Esophagus squamous epithelium (tissue), 4 donors: ENCODE measurements around the gene RIMS3.

ENCODE experiments used
- POLR2A ChIP-seq, 4 donors: fragments of 450-650 bp; IDR thresholded peaks; one replicate each; pipeline ENCODE4 v1.6.1; 2017; ENCODE audit warnings: antibody characterized with exemption in 4 of 4, mild to moderate bottlenecking in 4 of 4, moderate library complexity in 3 of 4
- TF ChIP-seq, protein P1 (sequence below), 6 experiments: fragments of 450-650 bp in 4 of 6; fragments of 200-600 bp in 2 of 6; sonication (generic) in 2 of 6; IDR thresholded peaks; one replicate each; pipeline ENCODE4 v1.5.1; 2016 to 2019; ENCODE audit warnings: antibody characterized with exemption in 6 of 6, mild to moderate bottlenecking in 4 of 6, moderate library complexity in 4 of 6

DNA sequence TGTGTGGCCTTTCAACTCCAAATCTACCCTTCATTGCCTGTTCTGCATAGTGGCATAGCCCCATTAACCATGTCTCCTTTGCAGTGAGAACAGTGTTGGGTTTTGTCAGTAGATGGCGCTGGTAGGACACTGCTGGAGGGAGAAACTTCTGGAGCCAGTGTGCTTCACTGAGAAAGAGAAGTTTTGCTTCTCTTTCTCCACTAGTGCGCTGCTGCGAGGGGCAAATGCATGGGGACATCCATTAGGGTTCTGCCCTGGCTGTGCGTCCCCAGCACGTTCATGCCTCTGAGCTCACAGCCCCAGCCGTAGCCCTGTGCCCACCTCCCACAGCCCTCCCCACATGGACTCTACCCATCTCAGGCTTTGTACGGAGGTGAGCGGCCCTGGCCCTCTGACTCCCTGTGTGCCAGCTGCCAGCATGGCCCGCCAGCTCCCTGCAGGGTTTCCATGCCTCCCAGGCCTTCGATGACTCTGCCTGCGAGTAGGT, 53.1 kb downstream of the RIMS3 start:
- TF ChIP-seq, protein P1, sequence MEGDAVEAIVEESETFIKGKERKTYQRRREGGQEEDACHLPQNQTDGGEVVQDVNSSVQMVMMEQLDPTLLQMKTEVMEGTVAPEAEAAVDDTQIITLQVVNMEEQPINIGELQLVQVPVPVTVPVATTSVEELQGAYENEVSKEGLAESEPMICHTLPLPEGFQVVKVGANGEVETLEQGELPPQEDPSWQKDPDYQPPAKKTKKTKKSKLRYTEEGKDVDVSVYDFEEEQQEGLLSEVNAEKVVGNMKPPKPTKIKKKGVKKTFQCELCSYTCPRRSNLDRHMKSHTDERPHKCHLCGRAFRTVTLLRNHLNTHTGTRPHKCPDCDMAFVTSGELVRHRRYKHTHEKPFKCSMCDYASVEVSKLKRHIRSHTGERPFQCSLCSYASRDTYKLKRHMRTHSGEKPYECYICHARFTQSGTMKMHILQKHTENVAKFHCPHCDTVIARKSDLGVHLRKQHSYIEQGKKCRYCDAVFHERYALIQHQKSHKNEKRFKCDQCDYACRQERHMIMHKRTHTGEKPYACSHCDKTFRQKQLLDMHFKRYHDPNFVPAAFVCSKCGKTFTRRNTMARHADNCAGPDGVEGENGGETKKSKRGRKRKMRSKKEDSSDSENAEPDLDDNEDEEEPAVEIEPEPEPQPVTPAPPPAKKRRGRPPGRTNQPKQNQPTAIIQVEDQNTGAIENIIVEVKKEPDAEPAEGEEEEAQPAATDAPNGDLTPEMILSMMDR (IDR thresholded peaks at IDR 0.05): peak; percentile 43 to 85 (median 74)
- no peak for TF ChIP-seq POLR2A (IDR thresholded peaks at IDR 0.05)
